PC-3 (cell line): ENCODE results near the gene TGFBR3.

Source experiments
- EZH2 ChIP-seq: fragments of 300-600 bp; sonication (generic); IDR thresholded peaks from one replicate; pipeline ENCODE4 v1.6.1; 2017; ENCODE audit warnings: antibody characterized with exemption, mild to moderate bottlenecking, low read length; ENCODE audit not compliant: unreplicated experiment
- EZH2phosphoT487 ChIP-seq: fragments of 300-600 bp; sonication (generic); IDR thresholded peaks from 2 replicates; pipeline ENCODE4 v1.6.1; 2018; ENCODE audit warnings: mild to moderate bottlenecking, antibody characterized with exemption, low read length, borderline replicate concordance
- TF ChIP-seq, protein P1 (sequence below): fragments of 300-600 bp; sonication (generic); conservative IDR thresholded peaks from 2 replicates; pipeline ENCODE4 v1.5.1; 2017; ENCODE audit warnings: antibody characterized with exemption, low read depth, mild to moderate bottlenecking, low read length

DNA sequence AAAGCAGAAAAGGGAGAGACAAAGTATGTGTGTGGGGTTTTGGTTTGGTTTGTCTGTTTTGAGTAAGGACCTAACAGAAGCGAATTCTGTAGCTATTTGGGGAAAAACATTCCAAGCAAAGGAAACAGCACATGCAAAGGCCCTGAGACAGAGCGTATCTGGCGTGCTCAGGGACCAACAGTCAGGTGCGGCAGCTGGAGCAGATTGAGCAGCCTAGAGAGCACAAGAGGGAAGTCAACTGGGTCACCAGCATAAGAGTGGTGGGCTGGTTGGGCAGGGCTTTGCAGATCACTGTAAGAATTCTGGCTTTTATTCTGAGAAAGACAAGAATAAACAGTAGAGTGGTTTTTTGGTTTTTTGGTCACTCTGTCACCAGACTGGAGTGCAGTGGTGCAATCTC lies 11.8 kb downstream of the TGFBR3 start:
- TF ChIP-seq, protein P1, sequence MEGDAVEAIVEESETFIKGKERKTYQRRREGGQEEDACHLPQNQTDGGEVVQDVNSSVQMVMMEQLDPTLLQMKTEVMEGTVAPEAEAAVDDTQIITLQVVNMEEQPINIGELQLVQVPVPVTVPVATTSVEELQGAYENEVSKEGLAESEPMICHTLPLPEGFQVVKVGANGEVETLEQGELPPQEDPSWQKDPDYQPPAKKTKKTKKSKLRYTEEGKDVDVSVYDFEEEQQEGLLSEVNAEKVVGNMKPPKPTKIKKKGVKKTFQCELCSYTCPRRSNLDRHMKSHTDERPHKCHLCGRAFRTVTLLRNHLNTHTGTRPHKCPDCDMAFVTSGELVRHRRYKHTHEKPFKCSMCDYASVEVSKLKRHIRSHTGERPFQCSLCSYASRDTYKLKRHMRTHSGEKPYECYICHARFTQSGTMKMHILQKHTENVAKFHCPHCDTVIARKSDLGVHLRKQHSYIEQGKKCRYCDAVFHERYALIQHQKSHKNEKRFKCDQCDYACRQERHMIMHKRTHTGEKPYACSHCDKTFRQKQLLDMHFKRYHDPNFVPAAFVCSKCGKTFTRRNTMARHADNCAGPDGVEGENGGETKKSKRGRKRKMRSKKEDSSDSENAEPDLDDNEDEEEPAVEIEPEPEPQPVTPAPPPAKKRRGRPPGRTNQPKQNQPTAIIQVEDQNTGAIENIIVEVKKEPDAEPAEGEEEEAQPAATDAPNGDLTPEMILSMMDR, result no peak
- TF ChIP-seq EZH2 (no peak), EZH2phosphoT487 (no peak)
